ENCODE results near the gene CPT1B. TPM values are rescaled to one million over a fixed set of nuclear protein-coding genes. Genes with fewer than 3 reads are reported as not detected.
"Not testable (repeated sequence)": the region's sequence is repeated elsewhere in the genome, so short reads cannot be mapped to it uniquely, and the experiment has no call there.

Gene CPT1B
- total RNA-seq, 1 experiment from 2014 or later: 3.4 TPM

- DNase-seq (ENCODE audit: low spot score): no peak
- in situ Hi-C loops (cut with HindIII; ENCODE audit: low sequenced_read_pairs): no loop called here
Observed at GRCh38 chr22:50524676-50525103, 53.5 kb downstream of the CPT1B start.

GRCh38 chr22:50523806-50524675 is 54.2 kb downstream of the CPT1B start:
- DNase-seq (ENCODE audit: low spot score): no peak
- in situ Hi-C loops (cut with HindIII; ENCODE audit: low sequenced_read_pairs): no loop called here

GRCh38 chr22:50523458-50523805 is 54.8 kb downstream of the CPT1B start:
- in situ Hi-C loops (cut with HindIII; ENCODE audit: low sequenced_read_pairs): no loop called here
- no peak for DNase-seq (ENCODE audit: low spot score)

- no peak for DNase-seq (ENCODE audit: low spot score)
- in situ Hi-C loops (cut with HindIII; ENCODE audit: low sequenced_read_pairs): no loop called here
Observed at GRCh38 chr22:50522806-50523438, 55.3 kb downstream of the CPT1B start.

GRCh38 chr22:50522208-50522805 is 55.9 kb downstream of the CPT1B start:
- no peak for DNase-seq (ENCODE audit: low spot score)
- in situ Hi-C loops (cut with HindIII; ENCODE audit: low sequenced_read_pairs): no loop called here

- DNase-seq (ENCODE audit: low spot score): no peak
- in situ Hi-C loops (cut with HindIII; ENCODE audit: low sequenced_read_pairs): no loop called here
Observed at GRCh38 chr22:50521710-50522109, 56.5 kb downstream of the CPT1B start.

GRCh38 chr22:50520826-50521453 is 57.3 kb downstream of the CPT1B start:
- in situ Hi-C loops (cut with HindIII; ENCODE audit: low sequenced_read_pairs): no loop called here
- DNase-seq (ENCODE audit: low spot score): no peak

- in situ Hi-C loops (cut with HindIII; ENCODE audit: low sequenced_read_pairs); DNase-seq (ENCODE audit: low spot score): not testable (repeated sequence)
Observed at GRCh38 chr22:50520184-50520583, 58.0 kb downstream of the CPT1B start.

- DNase-seq (ENCODE audit: low spot score): no peak
- in situ Hi-C loops (cut with HindIII; ENCODE audit: low sequenced_read_pairs): no loop called here
Observed at GRCh38 chr22:50519151-50519550, 59.1 kb downstream of the CPT1B start.

Other genes starting within 250 kb of the CPT1B start
- 76.9 and 77.8 TPM in 2 replicates for gene PPP6R2, start 235.1 kb downstream of the CPT1B start, total RNA-seq (2014; rRNA removed; shearing (Covaris generic))
- 61.5 and 86.1 TPM in 2 replicates for gene SBF1, start 103.4 kb downstream of the CPT1B start, total RNA-seq (2014; rRNA removed; shearing (Covaris generic))
- gene ADM2, start 96.9 kb downstream of the CPT1B start, total RNA-seq (2014; rRNA removed; shearing (Covaris generic)): not detected in 2 replicates
- gene MIOX, start 91.6 kb downstream of the CPT1B start, total RNA-seq (2014; rRNA removed; shearing (Covaris generic)): 1.9 TPM in 1 of 2 replicates, not detected in the other
- gene LMF2, start 70.7 kb downstream of the CPT1B start, total RNA-seq (2014; rRNA removed; shearing (Covaris generic)): 40.6 and 45.7 TPM in 2 replicates
- gene NCAPH2, start 70.2 kb downstream of the CPT1B start, total RNA-seq (2014; rRNA removed; shearing (Covaris generic)): 80.3 and 81.2 TPM in 2 replicates
- gene SCO2, start 52.8 kb downstream of the CPT1B start, total RNA-seq (2014; rRNA removed; shearing (Covaris generic)): 4.9 and 6.8 TPM in 2 replicates
- 3.1 and 4.4 TPM in 2 replicates for gene TYMP, start 48.4 kb downstream of the CPT1B start, total RNA-seq (2014; rRNA removed; shearing (Covaris generic))
- not detected in 2 replicates for gene KLHDC7B, start 32.5 kb downstream of the CPT1B start, total RNA-seq (2014; rRNA removed; shearing (Covaris generic))
- not detected in 2 replicates for gene SYCE3, start 15.5 kb downstream of the CPT1B start, total RNA-seq (2014; rRNA removed; shearing (Covaris generic))
- gene CHKB, start 4.4 kb upstream of the CPT1B start, total RNA-seq (2014; rRNA removed; shearing (Covaris generic)): 34.8 and 58.6 TPM in 2 replicates
- 28.3 and 39.8 TPM in 2 replicates for gene MAPK8IP2, start 22.4 kb upstream of the CPT1B start, total RNA-seq (2014; rRNA removed; shearing (Covaris generic))
- gene ARSA, start 49.7 kb upstream of the CPT1B start, total RNA-seq (2014; rRNA removed; shearing (Covaris generic)): 19.4 and 24.1 TPM in 2 replicates
- gene SHANK3, start 94.4 kb upstream of the CPT1B start, total RNA-seq (2014; rRNA removed; shearing (Covaris generic)): 3.6 and 5.0 TPM in 2 replicates
- not detected in 2 replicates for gene ACR, start 159.8 kb upstream of the CPT1B start, total RNA-seq (2014; rRNA removed; shearing (Covaris generic))
- gene RABL2B, start 205.2 kb upstream of the CPT1B start, total RNA-seq (2014; rRNA removed; shearing (Covaris generic)): 21.1 and 24.8 TPM in 2 replicates

All from G401 (cell line).